Mesenchymal stem cell (in vitro differentiated cells and primary cell): ENCODE measurements around the gene RPSA.
A peak's percentile ranks its signal among the peaks of the same experiment; 100 is the strongest.

Experiments
- DNase-seq: peaks from one replicate; pipeline ENCODE4 v3.0.0-alpha.2; 2013
- H2AFZ ChIP-seq: one replicate; pipeline ENCODE4 v1.6.1; 2013; ENCODE audit warnings: low read depth, mild to moderate bottlenecking, control low read depth, inconsistent platforms, low read length, moderate library complexity
- H2AK5ac ChIP-seq: 2 replicates; pipeline ENCODE4 v1.6.1; 2013; ENCODE audit warnings: low read length, moderate library complexity, mild to moderate bottlenecking, inconsistent platforms; ENCODE audit not compliant: severe bottlenecking
- H2BK120ac ChIP-seq: one replicate; pipeline ENCODE4 v1.6.1; 2013; ENCODE audit warnings: low read depth, mild to moderate bottlenecking, inconsistent platforms, low read length, moderate library complexity
- H2BK12ac ChIP-seq, 2 experiments: one replicate each; pipeline ENCODE4 v1.6.1; 2013; ENCODE audit warnings: inconsistent platforms in 2 of 2, low read length in 2 of 2, mild to moderate bottlenecking in 2 of 2, moderate library complexity in 2 of 2, control low read depth in 1 of 2
- H2BK15ac ChIP-seq: one replicate; pipeline ENCODE4 v1.6.1; 2013; ENCODE audit warnings: mild to moderate bottlenecking, low read depth, inconsistent platforms; ENCODE audit not compliant: poor library complexity, severe bottlenecking
- H2BK5ac ChIP-seq: 2 replicates; pipeline ENCODE4 v1.6.1; 2013; ENCODE audit warnings: low read depth, mild to moderate bottlenecking, low read length, control low read depth, inconsistent platforms; ENCODE audit not compliant: poor library complexity, severe bottlenecking
- H3K14ac ChIP-seq, 2 experiments: one replicate each; pipeline ENCODE4 v1.6.1; 2013; ENCODE audit warnings: inconsistent platforms in 2 of 2, low read length in 2 of 2, control low read depth in 1 of 2, mild to moderate bottlenecking in 1 of 2, moderate library complexity in 1 of 2
- H3K18ac ChIP-seq, 2 experiments: one replicate each; pipeline ENCODE4 v1.6.1; 2013; ENCODE audit warnings: inconsistent platforms in 2 of 2, low read length in 2 of 2, control low read depth in 1 of 2, low read depth in 1 of 2, mild to moderate bottlenecking in 1 of 2
- H3K23ac ChIP-seq, 2 experiments: one replicate each; pipeline ENCODE4 v1.6.1; 2013; ENCODE audit warnings: inconsistent platforms in 2 of 2, low read length in 2 of 2, mild to moderate bottlenecking in 2 of 2, moderate library complexity in 2 of 2, control low read depth in 1 of 2
- H3K27ac ChIP-seq: 2 replicates; pipeline ENCODE4 v1.5.1; 2013; ENCODE audit warnings: mild to moderate bottlenecking, moderate library complexity, low read length, control low read depth, inconsistent platforms; ENCODE audit not compliant: poor library complexity, severe bottlenecking
- H3K27me3 ChIP-seq, 2 experiments: 2 replicates each; pipeline versions ENCODE4 v1.6.1 to v1.7.0; 2013; ENCODE audit warnings: low read length in 2 of 2, mild to moderate bottlenecking in 2 of 2, moderate library complexity in 2 of 2, control low read depth in 1 of 2, inconsistent platforms in 1 of 2; ENCODE audit not compliant: control insufficient read depth in 1 of 2, insufficient read depth in 1 of 2
- H3K36me3 ChIP-seq, 2 experiments: 2 replicates each; pipeline versions ENCODE4 v1.6.1 to v1.7.0; 2013; ENCODE audit warnings: low read length in 2 of 2, control low read depth in 1 of 2, inconsistent platforms in 1 of 2, low read depth in 1 of 2, mild to moderate bottlenecking in 1 of 2; ENCODE audit not compliant: insufficient read depth in 2 of 2, control insufficient read depth in 1 of 2
- H3K4ac ChIP-seq, 2 experiments: one replicate each; pipeline ENCODE4 v1.6.1; 2013; ENCODE audit warnings: inconsistent platforms in 2 of 2, low read length in 2 of 2, mild to moderate bottlenecking in 2 of 2, moderate library complexity in 2 of 2, control low read depth in 1 of 2, low read depth in 1 of 2
- H3K4me1 ChIP-seq: 2 replicates; pipeline ENCODE4 v1.6.1; 2013; ENCODE audit warnings: low read depth, low read length, control low read depth; ENCODE audit not compliant: control insufficient read depth, insufficient read depth
- H3K4me2 ChIP-seq: 2 replicates; pipeline ENCODE4 v1.6.1; 2013; ENCODE audit warnings: low read length, mild to moderate bottlenecking, inconsistent platforms; ENCODE audit not compliant: poor library complexity, severe bottlenecking
- H3K4me3 ChIP-seq, 2 experiments: 2 replicates each; pipeline versions ENCODE4 v1.5.1 to v1.7.0; 2013; ENCODE audit warnings: low read length in 2 of 2, mild to moderate bottlenecking in 2 of 2, control low read depth in 1 of 2, low read depth in 1 of 2; ENCODE audit not compliant: insufficient read depth in 1 of 2
- H3K79me1 ChIP-seq: replicated peaks from 2 replicates; pipeline ENCODE4 v1.6.1; 2013; ENCODE audit warnings: mild to moderate bottlenecking, control low read depth, low read length, inconsistent platforms; ENCODE audit not compliant: poor library complexity, severe bottlenecking
- H3K9ac ChIP-seq: 2 replicates; pipeline ENCODE4 v1.7.0; 2013; ENCODE audit warnings: mild to moderate bottlenecking, low read length, moderate library complexity
- H3K9me3 ChIP-seq: 2 replicates; pipeline ENCODE4 v1.7.0; 2013; ENCODE audit warnings: mild to moderate bottlenecking, low read length; ENCODE audit not compliant: control insufficient read depth
- H4K8ac ChIP-seq: one replicate; pipeline ENCODE4 v1.6.1; 2013; ENCODE audit warnings: inconsistent platforms, mild to moderate bottlenecking, low read length, moderate library complexity
- H4K91ac ChIP-seq: one replicate; pipeline ENCODE4 v1.6.1; 2013; ENCODE audit warnings: mild to moderate bottlenecking, low read length, inconsistent platforms
- WGBS: methylation state at CpG from one replicate; pipeline ENCODE4 v1.1.7; 2013; ENCODE audit warnings: mixed read lengths; 5-methylcytosine and 5-hydroxymethylcytosine counted together

The RPSA gene

DNA sequence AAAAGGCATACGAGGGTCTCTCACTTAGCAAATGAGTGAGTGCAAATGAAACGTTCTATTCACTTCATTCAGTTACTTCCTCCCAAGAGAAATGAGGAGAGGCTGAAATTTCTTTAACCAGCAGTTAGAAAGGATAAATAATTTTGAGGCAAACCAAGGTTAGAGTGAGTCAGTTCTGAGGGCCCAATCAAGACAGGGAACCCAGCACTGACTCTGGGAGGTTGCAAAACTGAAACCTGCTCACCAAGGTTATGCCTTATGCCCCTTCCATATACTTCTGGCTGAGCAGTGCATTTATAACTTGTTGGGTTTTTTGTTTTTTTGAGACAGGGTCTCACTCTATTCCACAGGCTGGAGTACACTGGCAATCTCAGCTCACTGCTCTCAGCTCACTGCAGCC, 4.5 kb upstream of the RPSA start:
- Histone ChIP-seq H2AK5ac (no peak overlapping the region), H2BK12ac (no peak overlapping the region), H3K79me1 (peaks cover 9% of the 10 kb centered on the region), H3K4me1 (peaks cover 1% of the 10 kb centered on the region), H4K8ac (no peak overlapping the region), H3K9me3 (no peaks in the 10 kb centered on the region), H3K36me3 (peaks cover 28 to 37% of the 10 kb centered on the region in 2 experiments), H3K4me3 (no peak overlapping the region), H3K18ac (no peak overlapping the region), H2BK120ac (no peak overlapping the region), H2BK5ac (no peak overlapping the region), H3K27me3 (no peaks in the 10 kb centered on the region), H3K9ac (no peak overlapping the region), H3K4ac (no peak overlapping the region), H4K91ac (no peak overlapping the region), H3K4me2 (no peak overlapping the region), H3K23ac (no peak overlapping the region), H3K14ac (no peak overlapping the region), H3K27ac (no peak overlapping the region), H2BK15ac (no peak overlapping the region), H2AFZ (no peak overlapping the region)
- no peak for DNase-seq
- WGBS = 80% methylated on average over 1 of the region's 2 CpGs

DNA sequence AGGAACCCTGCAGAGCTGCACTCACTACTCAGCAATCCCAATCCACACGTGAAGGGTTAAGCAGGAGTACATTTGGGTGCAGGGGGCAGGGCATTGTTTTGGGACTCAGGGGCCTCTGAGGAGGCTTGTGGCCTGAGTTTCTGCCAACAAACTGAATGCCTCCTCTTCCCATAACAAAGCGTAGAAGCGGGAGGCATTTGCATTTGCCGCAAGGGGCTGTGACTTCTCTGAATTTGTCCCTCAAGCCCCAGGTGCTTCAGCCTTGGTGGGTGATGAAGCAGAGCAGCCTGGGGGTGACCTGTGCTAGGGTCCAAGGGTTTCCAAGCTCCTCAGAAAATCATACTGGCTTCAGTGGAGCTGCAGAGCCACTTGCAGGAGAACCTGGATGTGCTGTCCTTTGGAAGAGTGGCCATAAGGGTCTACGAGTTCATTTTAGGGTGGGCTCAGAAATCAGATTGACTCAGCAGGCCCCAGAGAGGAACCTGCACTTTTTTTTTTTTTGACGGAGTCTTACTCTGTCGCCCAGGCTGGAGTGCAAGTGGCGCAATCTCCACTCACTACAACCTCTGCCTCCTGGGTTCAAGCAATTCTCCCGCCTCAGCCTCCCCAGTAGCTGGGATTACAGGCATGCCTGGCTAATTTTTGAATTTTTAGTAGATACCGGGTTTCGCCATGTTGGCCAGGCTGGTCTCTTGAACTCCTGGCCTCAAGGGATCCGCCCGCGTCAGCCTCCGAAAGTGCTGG, 1.4 kb upstream of the RPSA start:
- H3K4me1 ChIP-seq = peaks cover 11% of the 10 kb centered on the region
- H2BK120ac ChIP-seq = no peak overlapping the region
- H3K36me3 ChIP-seq = peaks cover 25 to 35% of the 10 kb centered on the region in 2 experiments
- WGBS = 83% methylated on average over 15 of the region's 15 CpGs
- no peak overlapping the region for H3K14ac ChIP-seq
- H2BK5ac ChIP-seq = no peak overlapping the region
- no peak overlapping the region for H2AK5ac ChIP-seq
- no peak overlapping the region for H3K18ac ChIP-seq
- H3K4me2 ChIP-seq = peak overlapping the region; percentile 52
- no peaks in the 10 kb centered on the region for H3K9me3 ChIP-seq
- peaks cover 9% of the 10 kb centered on the region for H3K79me1 ChIP-seq
- H3K4me3 ChIP-seq = peak overlapping the region in 1 of 2 experiments; percentile 96
- no peak overlapping the region for H4K91ac ChIP-seq
- H3K9ac ChIP-seq = peak overlapping the region; percentile 99
- H2AFZ ChIP-seq = no peak overlapping the region
- no peak overlapping the region for H2BK12ac ChIP-seq
- H3K27me3 ChIP-seq = no peaks in the 10 kb centered on the region
- no peak overlapping the region for H3K27ac ChIP-seq
- no peak overlapping the region for H3K23ac ChIP-seq
- H4K8ac ChIP-seq = peak overlapping the region; percentile 82
- no peak overlapping the region for H3K4ac ChIP-seq
- DNase-seq = no peak
- no peak overlapping the region for H2BK15ac ChIP-seq

GRCh38 chr3:39405687-39406367, 693 bp upstream of the RPSA start:
- Histone ChIP-seq H3K23ac (no peak overlapping the region), H3K18ac (peak overlapping the region; percentile 81 to 92), H2BK120ac (no peak overlapping the region), H2AFZ (peak overlapping the region; percentile 66), H3K27ac (peak overlapping the region; percentile 75), H4K91ac (no peak overlapping the region), H3K9ac (peak overlapping the region; percentile 99), H3K36me3 (peaks cover 29 to 39% of the 10 kb centered on the region in 2 experiments), H2BK15ac (no peak overlapping the region), H2BK12ac (no peak overlapping the region), H3K4me1 (peaks cover 11% of the 10 kb centered on the region), H4K8ac (peak overlapping the region; percentile 94), H3K79me1 (peaks cover 9% of the 10 kb centered on the region), H3K4me2 (peak overlapping the region; percentile 52), H2BK5ac (no peak overlapping the region), H3K27me3 (no peaks in the 10 kb centered on the region), H3K4me3 (peak overlapping the region; percentile 42 to 96), H3K9me3 (no peaks in the 10 kb centered on the region), H2AK5ac (no peak overlapping the region), H3K14ac (no peak overlapping the region), H3K4ac (peak overlapping the region in 1 of 2 experiments; percentile 54)
- no peak for DNase-seq
- 83% methylated on average over 7 of the region's 13 CpGs for WGBS

DNA sequence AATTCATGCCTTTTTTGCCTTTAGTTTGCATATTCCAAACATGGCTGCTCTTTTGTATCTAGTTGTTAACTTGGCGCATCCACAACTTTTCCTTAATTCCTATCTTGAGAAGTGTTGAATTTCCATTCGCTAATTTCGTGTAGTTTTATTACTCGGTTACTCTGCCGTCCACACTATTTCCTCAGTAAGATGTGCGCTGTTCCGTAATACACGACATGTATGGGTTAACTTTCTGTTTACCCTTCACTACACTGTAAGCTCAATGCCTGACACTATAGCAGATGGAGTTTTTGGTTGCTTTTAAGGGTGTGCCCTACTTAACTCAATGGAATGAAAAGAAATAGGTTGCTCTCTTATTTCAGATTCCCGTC, 724 bp downstream of the RPSA start:
- Histone ChIP-seq H3K36me3 (peaks cover 33 to 46% of the 10 kb centered on the region in 2 experiments), H2BK120ac (no peak overlapping the region), H3K4me3 (peak overlapping the region; percentile 79 to 96), H3K4ac (peak overlapping the region; percentile 59 to 99), H3K27me3 (no peaks in the 10 kb centered on the region), H3K4me2 (peak overlapping the region; percentile 79), H3K14ac (no peak overlapping the region), H2BK5ac (no peak overlapping the region), H3K23ac (no peak overlapping the region), H2BK12ac (no peak overlapping the region), H2AK5ac (no peak overlapping the region), H3K9ac (peak overlapping the region; percentile 99), H3K9me3 (no peaks in the 10 kb centered on the region), H3K79me1 (peaks cover 12% of the 10 kb centered on the region), H2AFZ (no peak overlapping the region), H3K18ac (peak overlapping the region; percentile 91 to 97), H3K27ac (peak overlapping the region; percentile 71), H4K91ac (no peak overlapping the region), H2BK15ac (no peak overlapping the region), H4K8ac (no peak overlapping the region), H3K4me1 (peaks cover 13% of the 10 kb centered on the region)
- 0% methylated on average over 7 of the region's 9 CpGs for WGBS
- DNase-seq = peak; percentile 45
